ENCODE results near the gene CDCP2. TPM values are rescaled to one million over a fixed set of nuclear protein-coding genes. Genes with fewer than 3 reads are reported as not detected.
"Not testable (repeated sequence)": the region's sequence is repeated elsewhere in the genome, so short reads cannot be mapped to it uniquely, and the experiment has no call there.

Gene CDCP2
- total and polyA plus RNA-seq, 3 experiments from 2014 or later: not detected

- Histone ChIP-seq H3K4me3 (ENCODE audit: low read length) (no peak overlapping the region), H3K27me3 (ENCODE audit: insufficient read depth, low read length, poor library complexity, severe bottlenecking) (no peaks in the 10 kb centered on the region), H3K9me3 (ENCODE audit: low read length) (no peaks in the 10 kb centered on the region), H3K27ac (ENCODE audit: low read depth, low read length) (no peak overlapping the region), H3K4me1 (ENCODE audit: insufficient read depth, low read length) (no peaks in the 10 kb centered on the region), H3K36me3 (ENCODE audit: insufficient read depth, low read length) (no peaks in the 10 kb centered on the region)
- Mint-ChIP-seq H3K9me3 (no peaks in the 10 kb centered on the region), H3K27me3 (peaks cover 0 to 2% of the 10 kb centered on the region in 2 donors), H3K27ac (no peak overlapping the region), H3K4me1 (no peaks in the 10 kb centered on the region), H3K4me3 (no peak overlapping the region), H3K36me3 (peaks cover 0 to 8% (median 4%) of the 10 kb centered on the region in 3 donors)
- DNase-seq: no peak
- CTCF ChIA-PET: no interaction called here
- POLR2A ChIA-PET: no interaction called here
Observed at GRCh38 chr1:54107131-54107530, 45.7 kb downstream of the CDCP2 start.

GRCh38 chr1:54105736-54106269, 47.0 kb downstream of the CDCP2 start:
- POLR2A ChIA-PET: no interaction called here
- H3K4me1 Mint-ChIP-seq: no peaks in the 10 kb centered on the region

DNA sequence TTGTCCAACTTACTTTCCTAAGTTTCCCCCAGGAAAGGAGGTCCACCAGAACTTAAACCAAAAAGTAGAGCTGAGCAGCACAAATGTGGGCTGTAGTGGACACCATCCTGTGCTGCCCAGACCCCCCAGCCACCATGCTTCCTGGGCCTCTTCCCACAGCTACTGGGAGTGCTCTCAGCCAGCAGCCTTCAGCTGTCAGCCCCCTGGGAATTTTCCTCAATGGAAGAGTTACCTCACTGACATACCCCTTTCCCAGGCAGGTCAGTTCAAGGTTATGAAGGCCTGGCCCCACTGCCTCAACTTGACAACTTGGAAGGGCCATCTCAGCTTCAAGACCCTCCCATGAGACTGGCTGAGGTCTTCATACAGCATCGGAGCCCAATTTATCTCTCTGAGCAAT, 47.7 kb downstream of the CDCP2 start:
- no peak for DNase-seq
- H3K27ac Mint-ChIP-seq: peak overlapping the region in 1 of 8 donors; percentile 45
- CTCF ChIA-PET: no interaction called here

More at GRCh38 chr1:54105736-54106269, 47.0 kb downstream of the CDCP2 start:
- no peaks in the 10 kb centered on the region for H3K9me3 Mint-ChIP-seq
- no peaks in the 10 kb centered on the region for H3K4me1 ChIP-seq (ENCODE audit: insufficient read depth, low read length)
- no peaks in the 10 kb centered on the region for H3K36me3 ChIP-seq (ENCODE audit: insufficient read depth, low read length)
- no peaks in the 10 kb centered on the region for H3K9me3 ChIP-seq (ENCODE audit: low read length)
- no peak for DNase-seq
- H3K4me3 ChIP-seq (ENCODE audit: low read length): no peak overlapping the region
- H3K27ac ChIP-seq (ENCODE audit: low read depth, low read length): no peak overlapping the region
- CTCF ChIA-PET: no interaction called here
- H3K36me3 Mint-ChIP-seq: peaks cover 0 to 15% (median 12%) of the 10 kb centered on the region in 3 donors
- no peak overlapping the region for H3K27ac Mint-ChIP-seq
- peaks cover 0 to 2% of the 10 kb centered on the region in 2 donors for H3K27me3 Mint-ChIP-seq
- no peaks in the 10 kb centered on the region for H3K27me3 ChIP-seq (ENCODE audit: insufficient read depth, low read length, poor library complexity, severe bottlenecking)
- H3K4me3 Mint-ChIP-seq: no peak overlapping the region

DNA sequence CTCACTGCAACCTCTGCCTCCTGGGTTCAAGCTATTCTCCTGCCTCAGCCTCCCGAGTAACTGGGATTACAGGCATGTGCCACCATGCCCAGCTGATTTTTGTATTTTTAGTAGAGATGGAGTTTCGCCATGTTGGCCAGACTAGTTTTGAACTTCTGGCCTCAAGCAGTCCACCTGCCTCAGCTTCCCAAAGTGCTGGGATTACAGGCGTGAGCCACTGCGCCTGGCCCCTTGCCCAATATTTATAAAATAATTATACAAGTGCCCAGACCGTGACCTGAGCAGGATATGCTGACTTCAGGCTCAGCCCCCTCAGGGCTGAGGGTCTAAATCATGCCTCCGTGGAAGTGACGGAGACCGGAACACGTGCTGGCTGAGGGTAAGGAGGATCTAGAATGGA, 48.2 kb downstream of the CDCP2 start:
- peak overlapping the region in 1 of 8 donors; percentile 45 for H3K27ac Mint-ChIP-seq
- H3K27me3 ChIP-seq (ENCODE audit: insufficient read depth, low read length, poor library complexity, severe bottlenecking); CTCF ChIA-PET; H3K4me3 Mint-ChIP-seq; DNase-seq; H3K27ac ChIP-seq (ENCODE audit: low read depth, low read length); H3K4me1 ChIP-seq (ENCODE audit: insufficient read depth, low read length); H3K4me3 ChIP-seq (ENCODE audit: low read length); H3K9me3 Mint-ChIP-seq; H3K4me1 Mint-ChIP-seq; H3K9me3 ChIP-seq (ENCODE audit: low read length); POLR2A ChIA-PET; H3K36me3 ChIP-seq (ENCODE audit: insufficient read depth, low read length); H3K27me3 Mint-ChIP-seq: not testable (repeated sequence)
- peaks cover 0 to 19% (median 18%) of the 10 kb centered on the region in 3 donors for H3K36me3 Mint-ChIP-seq

More for the DNA sequence above, 47.7 kb downstream of the CDCP2 start:
- no peaks in the 10 kb centered on the region for H3K36me3 ChIP-seq (ENCODE audit: insufficient read depth, low read length)
- no peak overlapping the region for H3K27ac ChIP-seq (ENCODE audit: low read depth, low read length)
- no peaks in the 10 kb centered on the region for H3K27me3 ChIP-seq (ENCODE audit: insufficient read depth, low read length, poor library complexity, severe bottlenecking)
- no peak overlapping the region for H3K4me3 ChIP-seq (ENCODE audit: low read length)
- Mint-ChIP-seq H3K4me3 (no peak overlapping the region), H3K36me3 (peaks cover 0 to 18% (median 17%) of the 10 kb centered on the region in 3 donors), H3K27me3 (no peaks in the 10 kb centered on the region), H3K9me3 (no peaks in the 10 kb centered on the region), H3K4me1 (no peaks in the 10 kb centered on the region)
- H3K4me1 ChIP-seq (ENCODE audit: insufficient read depth, low read length): no peaks in the 10 kb centered on the region
- H3K9me3 ChIP-seq (ENCODE audit: low read length): no peaks in the 10 kb centered on the region
- POLR2A ChIA-PET: no interaction called here

GRCh38 chr1:54103414-54103813, 49.4 kb downstream of the CDCP2 start:
- Mint-ChIP-seq H3K27ac (no peak overlapping the region), H3K4me3 (no peak overlapping the region), H3K9me3 (no peaks in the 10 kb centered on the region), H3K36me3 (peaks cover 0 to 28% (median 18%) of the 10 kb centered on the region in 3 donors), H3K27me3 (no peaks in the 10 kb centered on the region), H3K4me1 (no peaks in the 10 kb centered on the region)
- Histone ChIP-seq H3K27me3 (ENCODE audit: insufficient read depth, low read length, poor library complexity, severe bottlenecking) (no peaks in the 10 kb centered on the region), H3K27ac (ENCODE audit: low read depth, low read length) (no peak overlapping the region), H3K4me1 (ENCODE audit: insufficient read depth, low read length) (no peaks in the 10 kb centered on the region), H3K9me3 (ENCODE audit: low read length) (no peaks in the 10 kb centered on the region), H3K4me3 (ENCODE audit: low read length) (no peak overlapping the region), H3K36me3 (ENCODE audit: insufficient read depth, low read length) (peaks cover 7% of the 10 kb centered on the region)
- ChIA-PET POLR2A (no interaction called here), CTCF (no interaction called here)
- no peak for DNase-seq

DNA sequence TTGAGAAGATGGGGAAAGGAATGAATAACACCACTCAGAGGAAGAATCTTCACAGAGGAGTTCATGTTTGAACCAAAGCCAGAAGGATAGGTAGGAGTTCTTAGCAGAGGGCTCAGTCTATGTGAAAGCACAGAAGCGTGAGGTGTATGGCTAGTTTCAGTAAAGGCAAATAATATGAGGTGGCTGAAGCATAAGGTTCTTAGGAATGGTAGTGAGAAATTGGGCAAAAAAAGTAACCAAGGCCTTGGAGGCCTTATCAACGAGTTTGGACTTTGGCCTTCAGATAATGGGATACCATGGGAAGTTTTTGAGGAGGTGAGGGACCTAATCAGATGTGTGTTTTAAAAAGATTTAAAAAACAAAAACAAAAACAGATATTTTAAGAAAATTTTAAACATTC, 52.3 kb downstream of the CDCP2 start:
- Mint-ChIP-seq H3K27me3 (no peaks in the 10 kb centered on the region), H3K4me1 (no peaks in the 10 kb centered on the region), H3K27ac (peak overlapping the region in 1 of 8 donors; percentile 43), H3K9me3 (no peaks in the 10 kb centered on the region), H3K4me3 (no peak overlapping the region), H3K36me3 (peaks cover 0 to 56% (median 27%) of the 10 kb centered on the region in 3 donors)
- Histone ChIP-seq H3K4me1 (ENCODE audit: insufficient read depth, low read length) (no peaks in the 10 kb centered on the region), H3K27ac (ENCODE audit: low read depth, low read length) (no peak overlapping the region), H3K4me3 (ENCODE audit: low read length) (no peak overlapping the region), H3K36me3 (ENCODE audit: insufficient read depth, low read length) (peaks cover 11% of the 10 kb centered on the region), H3K9me3 (ENCODE audit: low read length) (no peaks in the 10 kb centered on the region), H3K27me3 (ENCODE audit: insufficient read depth, low read length, poor library complexity, severe bottlenecking) (no peaks in the 10 kb centered on the region)
- POLR2A ChIA-PET: no interaction called here
- DNase-seq: no peak
- CTCF ChIA-PET: no interaction called here

- POLR2A ChIA-PET: no interaction called here
- Mint-ChIP-seq H3K27ac (peak overlapping the region in 1 of 8 donors; percentile 3), H3K4me1 (no peaks in the 10 kb centered on the region), H3K36me3 (peaks cover 0 to 65% (median 27%) of the 10 kb centered on the region in 3 donors), H3K4me3 (no peak overlapping the region), H3K27me3 (no peaks in the 10 kb centered on the region), H3K9me3 (no peaks in the 10 kb centered on the region)
- Histone ChIP-seq H3K9me3 (ENCODE audit: low read length) (no peaks in the 10 kb centered on the region), H3K27ac (ENCODE audit: low read depth, low read length) (no peak overlapping the region), H3K4me3 (ENCODE audit: low read length) (no peak overlapping the region), H3K36me3 (ENCODE audit: insufficient read depth, low read length) (peaks cover 11% of the 10 kb centered on the region), H3K27me3 (ENCODE audit: insufficient read depth, low read length, poor library complexity, severe bottlenecking) (no peaks in the 10 kb centered on the region), H3K4me1 (ENCODE audit: insufficient read depth, low read length) (no peaks in the 10 kb centered on the region)
- CTCF ChIA-PET: interaction anchor here (1.4 kb wide), 1 partner anchor 24 kb away, joined by 3 read pairs; no protein-coding TSS in a partner anchor
- DNase-seq: no peak
Observed at GRCh38 chr1:54099061-54099610, 53.7 kb downstream of the CDCP2 start.

GRCh38 chr1:54096877-54097240, 55.9 kb downstream of the CDCP2 start:
- DNase-seq: no peak
- Histone ChIP-seq H3K36me3 (ENCODE audit: insufficient read depth, low read length) (peaks cover 11% of the 10 kb centered on the region), H3K27ac (ENCODE audit: low read depth, low read length) (no peak overlapping the region), H3K4me1 (ENCODE audit: insufficient read depth, low read length) (no peaks in the 10 kb centered on the region), H3K4me3 (ENCODE audit: low read length) (no peak overlapping the region), H3K9me3 (ENCODE audit: low read length) (no peaks in the 10 kb centered on the region), H3K27me3 (ENCODE audit: insufficient read depth, low read length, poor library complexity, severe bottlenecking) (no peaks in the 10 kb centered on the region)
- ChIA-PET CTCF (no interaction called here), POLR2A (no interaction called here)
- H3K36me3 Mint-ChIP-seq: peaks cover 0 to 72% (median 23%) of the 10 kb centered on the region in 3 donors
- no peaks in the 10 kb centered on the region for H3K27me3 Mint-ChIP-seq
- H3K4me1 Mint-ChIP-seq: no peaks in the 10 kb centered on the region
- no peak overlapping the region for H3K4me3 Mint-ChIP-seq
- H3K9me3 Mint-ChIP-seq: no peaks in the 10 kb centered on the region
- no peak overlapping the region for H3K27ac Mint-ChIP-seq

All from CD8-positive, alpha-beta memory T cell (primary cell).